Measurements from ENCODE around the gene MMEL1. TPM values are rescaled to one million over a fixed set of nuclear protein-coding genes. Genes with fewer than 3 reads are reported as not detected.
A peak's percentile ranks its signal among the peaks of the same experiment; 100 is the strongest.

MMEL1 gene
- total and polyA plus RNA-seq, 2 experiments from 2014 or later, result 0.57 to 0.90 TPM

DNA sequence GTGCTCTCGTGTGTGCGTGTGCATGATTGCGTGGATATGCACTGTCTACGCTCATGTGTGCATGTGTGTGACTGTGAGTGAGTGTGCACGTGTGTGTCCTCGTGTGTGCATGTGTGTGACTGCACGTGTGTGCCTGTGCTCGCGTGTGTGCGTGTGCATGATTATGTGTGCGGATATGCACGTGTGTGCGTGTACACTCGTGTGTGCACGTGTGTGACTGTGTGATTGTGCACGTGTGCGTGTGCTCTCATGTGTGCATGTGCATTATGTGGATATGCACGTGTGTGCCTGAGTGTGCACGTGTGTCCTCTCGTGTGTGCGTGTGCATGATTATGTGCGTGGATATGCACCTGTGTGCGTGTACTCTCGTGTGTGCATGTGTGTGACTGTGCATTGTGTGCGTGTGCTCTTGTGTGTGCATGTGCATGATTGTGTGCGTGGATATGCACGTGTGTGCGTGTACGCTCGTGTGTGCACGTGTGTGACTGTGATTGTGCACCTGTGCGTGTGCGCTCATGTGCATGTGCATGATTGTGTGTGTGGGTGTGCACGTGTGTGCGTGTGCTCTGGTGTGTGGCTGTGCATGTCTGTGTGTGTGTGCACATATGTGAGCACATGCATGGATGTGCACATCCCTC is 2.2 kb downstream of the MMEL1 start:
- H3K4me1 Mint-ChIP-seq, result peaks cover 18% of the 10 kb centered on the region
- TF ChIP-seq CREB1 (CRISPR knock-in tag; IDR thresholded peaks at IDR 0.05; ENCODE audit: low read depth), result no peak
- no peak for TF ChIP-seq ETS1 (IDR thresholded peaks at IDR 0.05)
- TF ChIP-seq CTCF (conservative IDR thresholded peaks at IDR 0.05; ENCODE audit: low read depth in 2 of 2), result no peak
- TF ChIP-seq STAT1 (IDR thresholded peaks at IDR 0.05; ENCODE audit: unreplicated experiment), result no peak
- TF ChIP-seq POLR2AphosphoS5 (IDR thresholded peaks at IDR 0.05; ENCODE audit: low read depth), result no peak
- TF ChIP-seq EZH2phosphoT487 (IDR thresholded peaks at IDR 0.05; ENCODE audit: unreplicated experiment), result no peak
- no peak for TF ChIP-seq JUNB (IDR thresholded peaks at IDR 0.05; ENCODE audit: unreplicated experiment)
- TF ChIP-seq, protein P1, sequence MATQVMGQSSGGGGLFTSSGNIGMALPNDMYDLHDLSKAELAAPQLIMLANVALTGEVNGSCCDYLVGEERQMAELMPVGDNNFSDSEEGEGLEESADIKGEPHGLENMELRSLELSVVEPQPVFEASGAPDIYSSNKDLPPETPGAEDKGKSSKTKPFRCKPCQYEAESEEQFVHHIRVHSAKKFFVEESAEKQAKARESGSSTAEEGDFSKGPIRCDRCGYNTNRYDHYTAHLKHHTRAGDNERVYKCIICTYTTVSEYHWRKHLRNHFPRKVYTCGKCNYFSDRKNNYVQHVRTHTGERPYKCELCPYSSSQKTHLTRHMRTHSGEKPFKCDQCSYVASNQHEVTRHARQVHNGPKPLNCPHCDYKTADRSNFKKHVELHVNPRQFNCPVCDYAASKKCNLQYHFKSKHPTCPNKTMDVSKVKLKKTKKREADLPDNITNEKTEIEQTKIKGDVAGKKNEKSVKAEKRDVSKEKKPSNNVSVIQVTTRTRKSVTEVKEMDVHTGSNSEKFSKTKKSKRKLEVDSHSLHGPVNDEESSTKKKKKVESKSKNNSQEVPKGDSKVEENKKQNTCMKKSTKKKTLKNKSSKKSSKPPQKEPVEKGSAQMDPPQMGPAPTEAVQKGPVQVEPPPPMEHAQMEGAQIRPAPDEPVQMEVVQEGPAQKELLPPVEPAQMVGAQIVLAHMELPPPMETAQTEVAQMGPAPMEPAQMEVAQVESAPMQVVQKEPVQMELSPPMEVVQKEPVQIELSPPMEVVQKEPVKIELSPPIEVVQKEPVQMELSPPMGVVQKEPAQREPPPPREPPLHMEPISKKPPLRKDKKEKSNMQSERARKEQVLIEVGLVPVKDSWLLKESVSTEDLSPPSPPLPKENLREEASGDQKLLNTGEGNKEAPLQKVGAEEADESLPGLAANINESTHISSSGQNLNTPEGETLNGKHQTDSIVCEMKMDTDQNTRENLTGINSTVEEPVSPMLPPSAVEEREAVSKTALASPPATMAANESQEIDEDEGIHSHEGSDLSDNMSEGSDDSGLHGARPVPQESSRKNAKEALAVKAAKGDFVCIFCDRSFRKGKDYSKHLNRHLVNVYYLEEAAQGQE (IDR thresholded peaks at IDR 0.05; ENCODE audit: unreplicated experiment), result no peak
- TF ChIP-seq EZH2 (IDR thresholded peaks at IDR 0.05; ENCODE audit: low read depth, unreplicated experiment), result no peak
- no peak for TF ChIP-seq ZNF331 (CRISPR knock-in tag; IDR thresholded peaks at IDR 0.05; ENCODE audit: low read depth)
- no peak for TF ChIP-seq ZNF462 (CRISPR knock-in tag; IDR thresholded peaks at IDR 0.05)
- no peak for TF ChIP-seq ZNF114 (CRISPR knock-in tag; IDR thresholded peaks at IDR 0.05)
- no peak for TF ChIP-seq NANOG (IDR thresholded peaks at IDR 0.05; ENCODE audit: borderline replicate concordance)
- H4K20me1 ChIP-seq (replicated peaks; ENCODE audit: insufficient read depth), result no peaks in the 10 kb centered on the region
- no peak overlapping the region for H2AFZ ChIP-seq
- H3K36me3 ChIP-seq (ENCODE audit: insufficient read depth), result no peaks in the 10 kb centered on the region
- H3K9me3 Mint-ChIP-seq, result peaks cover 11% of the 10 kb centered on the region
- H3K4me3 ChIP-seq, result no peak overlapping the region
- H3K27me3 Mint-ChIP-seq (ENCODE audit: insufficient read depth, low read depth, poor library complexity), result peaks cover 51% of the 10 kb centered on the region
- peak overlapping the region; percentile 41; the same call in 2 of the 3 replicates for H3K4me3 Mint-ChIP-seq
- no peak for ATAC-seq
- H3K4me1 ChIP-seq (ENCODE audit: insufficient read depth), result peaks cover 11% of the 10 kb centered on the region
- no peak overlapping the region for H3K4me2 ChIP-seq
- H3K27me3 ChIP-seq (ENCODE audit: insufficient read depth), result peaks cover 47% of the 10 kb centered on the region
- H3F3A ChIP-seq (replicated peaks; ENCODE audit: low read depth), result peaks cover 10% of the 10 kb centered on the region; the same call in 1 of the 2 replicates
- H3K36me3 Mint-ChIP-seq (ENCODE audit: low read depth), result no peaks in the 10 kb centered on the region
- H3K9me2 ChIP-seq (ENCODE audit: insufficient read depth), result no peaks in the 10 kb centered on the region
- H3K27ac Mint-ChIP-seq, result no peak overlapping the region; the same call in 1 of the 2 replicates
- no peaks in the 10 kb centered on the region for H3K79me2 ChIP-seq (replicated peaks; ENCODE audit: insufficient read depth)
- DNase-seq (ENCODE audit: low spot score), result no peak
- H3K27ac ChIP-seq (ENCODE audit: low read depth), result no peak overlapping the region

All from GM23338 (cell line).